Measurements from ENCODE around the gene TMTC3.

Gene TMTC3

GRCh38 chr12:88228720-88229119 lies 86.6 kb downstream of the TMTC3 start:
- no peak for DNase-seq

GRCh38 chr12:88230271-88230670 lies 88.2 kb downstream of the TMTC3 start:
- DNase-seq = no peak

- no peak for DNase-seq
These were observed 93.2 kb downstream of the TMTC3 start for GRCh38 chr12:88235183-88235833.

DNA sequence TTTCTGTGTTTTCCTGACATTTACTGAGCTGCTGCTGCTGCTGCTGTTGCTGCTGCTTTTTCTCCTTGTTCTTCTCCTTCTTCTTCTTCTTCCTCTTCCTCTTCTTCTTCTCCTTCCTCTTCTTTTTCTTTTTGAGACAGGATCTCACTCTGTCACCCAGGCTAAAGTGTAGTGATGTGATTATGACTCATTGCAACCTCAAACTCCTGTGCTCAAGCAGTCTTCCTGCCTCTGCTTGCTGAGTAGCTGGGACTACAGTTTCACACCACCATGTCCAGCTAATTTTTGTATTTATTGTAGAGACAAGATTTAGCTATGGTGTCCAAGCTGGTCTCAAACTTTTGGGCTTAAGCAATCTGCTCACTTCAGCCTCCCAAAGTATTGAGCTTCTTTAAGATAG lies 95.8 kb downstream of the TMTC3 start:
- no peak for DNase-seq

GRCh38 chr12:88238406-88238805 lies 96.3 kb downstream of the TMTC3 start:
- DNase-seq = no peak

- DNase-seq = no peak
These were observed 99.9 kb downstream of the TMTC3 start for GRCh38 chr12:88241862-88242570.

DNA sequence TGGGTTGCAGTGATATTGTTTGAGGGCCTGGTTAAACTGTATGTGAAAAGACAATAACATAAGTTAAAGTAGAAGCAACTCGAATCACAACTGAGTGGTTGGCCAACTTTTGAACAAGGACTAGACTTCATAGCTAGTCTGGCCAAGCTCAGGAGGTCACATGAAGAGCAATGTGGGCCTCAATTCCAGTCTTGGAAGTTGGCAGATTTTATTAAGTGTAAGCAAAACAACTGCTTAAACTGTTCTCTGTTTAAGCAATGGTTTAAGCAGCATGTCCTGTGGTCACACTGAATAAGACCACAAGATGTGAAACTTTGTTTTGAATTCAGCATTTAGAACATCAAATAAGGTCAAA lies 100.4 kb downstream of the TMTC3 start:
- DNase-seq = no peak

DNA sequence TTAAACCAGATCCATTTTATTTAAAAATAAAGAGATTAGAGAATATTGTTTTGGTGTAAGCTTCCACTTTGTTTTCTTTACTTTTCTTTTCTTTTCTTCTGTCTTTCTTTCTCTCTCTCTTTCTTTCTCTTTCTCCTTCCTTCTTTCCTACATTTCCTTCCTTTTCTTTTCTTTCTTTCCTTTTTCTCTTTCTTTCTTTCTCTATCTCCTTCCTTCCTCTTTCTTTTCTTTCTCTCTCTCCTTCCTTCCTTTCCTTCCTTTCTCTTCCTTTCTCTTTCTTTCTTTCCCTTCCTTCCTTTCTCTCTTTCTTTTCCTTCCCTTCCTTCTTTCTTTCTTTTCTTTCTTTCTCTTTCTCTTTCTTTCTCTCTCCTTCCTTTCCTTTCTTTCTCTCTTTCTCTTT lies 100.8 kb downstream of the TMTC3 start:
- no peak for DNase-seq

DNA sequence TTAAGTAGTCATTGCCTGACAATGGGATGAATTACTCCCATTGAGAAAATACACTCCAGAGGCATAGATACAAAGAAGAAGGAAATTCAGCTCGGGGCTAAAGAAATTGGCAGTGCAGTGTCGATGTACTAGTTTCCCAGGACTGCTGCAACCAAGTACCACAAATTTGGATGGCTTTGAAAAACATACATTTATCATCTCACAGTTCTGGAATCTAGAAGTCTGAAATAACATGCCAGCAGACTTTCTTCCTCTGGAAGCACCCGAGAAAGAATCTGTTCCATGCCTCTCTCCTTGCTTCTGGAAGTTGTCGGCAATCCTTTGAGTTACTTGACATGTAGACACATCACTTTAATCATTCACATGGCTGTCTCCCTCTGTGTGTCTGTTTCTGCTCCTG lies 101.9 kb downstream of the TMTC3 start:
- DNase-seq = no peak

DNA sequence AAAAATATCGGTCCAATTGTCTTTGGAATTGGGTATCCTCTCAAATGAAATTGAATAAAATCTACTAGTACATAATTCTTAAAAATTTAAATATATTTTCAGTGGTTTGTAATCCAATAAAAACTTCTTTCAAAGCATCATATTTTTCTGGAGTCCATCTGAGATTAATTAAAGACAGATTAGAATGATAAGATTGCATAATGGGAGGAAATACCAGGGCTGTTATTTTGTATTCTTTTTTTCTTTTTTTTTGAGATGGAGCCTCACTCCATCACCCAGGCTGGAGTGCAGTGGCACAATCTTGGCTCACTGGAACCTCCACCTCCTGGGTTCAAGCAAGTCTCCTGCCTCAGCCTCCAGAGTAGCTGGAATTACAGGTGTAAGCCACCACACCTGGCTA lies 103.8 kb downstream of the TMTC3 start:
- DNase-seq = no peak

- DNase-seq = no peak
These were observed 105.1 kb downstream of the TMTC3 start for GRCh38 chr12:88247241-88247643.

DNA sequence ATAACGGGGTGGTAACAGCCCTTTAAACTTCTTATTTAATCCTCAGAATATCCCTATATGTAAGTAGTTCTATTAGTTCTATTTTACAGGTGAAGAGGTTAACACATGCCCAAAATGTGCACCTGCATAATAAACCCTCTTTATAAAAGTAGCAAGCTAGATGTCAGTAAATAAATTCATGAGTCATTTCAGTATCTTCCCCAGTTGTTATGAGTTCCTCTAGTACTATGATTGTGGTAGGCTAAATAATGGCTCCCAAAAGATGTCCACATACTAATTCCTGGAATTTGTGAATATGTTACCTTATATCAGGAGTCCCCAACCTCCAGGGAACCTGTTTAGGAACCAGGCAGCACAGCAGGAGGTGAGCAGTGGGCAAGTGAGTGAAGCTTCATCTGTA lies 106.5 kb downstream of the TMTC3 start:
- no peak for DNase-seq
